Fibroblast of villous mesenchyme (primary cell): ENCODE measurements around the gene PSMA6. TPM values are rescaled to one million over a fixed set of nuclear protein-coding genes. Genes with fewer than 3 reads are reported as not detected.

ENCODE experiments used
- DNase-seq: peaks from one replicate; pipeline ENCODE4 v3.0.0-alpha.2; 2010; ENCODE audit warnings: low read depth
- H3K4me3 ChIP-seq: 2 replicates; pipeline ENCODE4 v1.5.1; 2011; ENCODE audit warnings: low read depth, mild to moderate bottlenecking, low read length
- CTCF ChIP-seq: IDR thresholded peaks from 2 replicates; pipeline ENCODE4 v1.5.1; 2012; ENCODE audit warnings: low read depth, mild to moderate bottlenecking, low read length; ENCODE audit not compliant: insufficient read depth
- total RNA-seq: library from RNA; depleted of rRNA; stranded (reverse); fragments of >200 nt; gene quantifications from 2 replicates; pipeline ENCODE4 v1.2.3, GENCODE V29; 2012

Gene PSMA6
- total RNA-seq, 1 donor = 256 TPM

GRCh38 chr14:35338731-35339405, 46.7 kb downstream of the PSMA6 start:
- no peak for TF ChIP-seq CTCF
- DNase-seq = no peak
- no peak overlapping the region for H3K4me3 ChIP-seq

GRCh38 chr14:35339761-35340406, 47.7 kb downstream of the PSMA6 start:
- no peak overlapping the region for H3K4me3 ChIP-seq
- DNase-seq = peak; percentile 19
- TF ChIP-seq CTCF = no peak

GRCh38 chr14:35340616-35341453, 48.7 kb downstream of the PSMA6 start:
- TF ChIP-seq CTCF = no peak
- H3K4me3 ChIP-seq = no peak overlapping the region
- no peak for DNase-seq

- no peak overlapping the region for H3K4me3 ChIP-seq
- TF ChIP-seq CTCF = no peak
- DNase-seq = no peak
Observed at GRCh38 chr14:35341454-35341750, 49.2 kb downstream of the PSMA6 start.

- no peak for TF ChIP-seq CTCF
- no peak overlapping the region for H3K4me3 ChIP-seq
- DNase-seq = peak; percentile 92
Observed at GRCh38 chr14:35341751-35342488, 49.7 kb downstream of the PSMA6 start.

- no peak overlapping the region for H3K4me3 ChIP-seq
- no peak for DNase-seq
- TF ChIP-seq CTCF = no peak
Observed at GRCh38 chr14:35342489-35343010, 50.4 kb downstream of the PSMA6 start.
